ENCODE results near the gene TAMALIN. TPM values are rescaled to one million over a fixed set of nuclear protein-coding genes. Genes with fewer than 3 reads are reported as not detected.
A peak's percentile ranks its signal among the peaks of the same experiment; 100 is the strongest.

TAMALIN gene
- total RNA-seq, 1 donor from 2014 or later = 11.1 TPM

DNA sequence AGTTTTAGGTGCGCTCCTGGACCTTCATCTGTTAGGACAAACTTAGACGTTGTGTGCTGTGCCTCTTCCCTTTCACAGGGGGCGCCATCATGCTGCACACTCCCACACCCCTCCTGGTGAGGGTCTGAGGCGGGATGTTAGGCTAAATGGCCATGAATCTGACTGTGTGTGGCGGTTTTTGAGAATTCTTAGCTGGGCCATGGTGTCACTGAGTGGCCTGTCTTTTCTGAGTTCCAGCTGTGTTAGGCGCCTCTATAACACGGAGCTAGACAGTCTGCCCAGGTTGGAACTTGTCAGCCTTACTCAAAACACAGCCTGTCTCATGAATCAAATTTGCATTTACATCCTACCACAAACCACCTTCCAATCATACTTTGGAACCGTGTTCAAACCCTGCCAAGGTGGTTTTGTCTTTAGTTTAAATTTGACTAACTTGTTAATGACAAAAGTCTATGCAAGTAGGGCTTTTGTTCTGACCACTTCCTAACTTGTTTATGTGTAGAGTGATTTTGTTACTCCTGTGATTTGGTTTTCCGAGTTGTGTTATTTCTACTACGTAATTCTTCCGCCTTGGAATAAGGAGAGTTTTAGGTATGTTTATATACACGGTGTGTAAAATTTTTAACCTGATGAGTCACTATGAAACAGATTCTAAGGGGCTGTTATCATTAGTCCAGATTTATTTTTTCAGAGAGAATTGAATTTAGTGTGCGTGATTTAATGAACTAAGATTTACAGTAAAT lies 35.7 kb upstream of the TAMALIN start:
- peak; percentile 77 for TF ChIP-seq CTCF (IDR thresholded peaks at IDR 0.05)
- H3K4me3 Mint-ChIP-seq (ENCODE audit: unreplicated experiment) = no peak overlapping the region
- H3K4me1 Mint-ChIP-seq (ENCODE audit: low read depth) = peaks cover 57% of the 10 kb centered on the region
- DNase-seq (ENCODE audit: low spot score) = no peak
- peak overlapping the region; percentile 79 for H3K27ac Mint-ChIP-seq (ENCODE audit: unreplicated experiment)
- H3K36me3 Mint-ChIP-seq (ENCODE audit: low read depth) = peaks cover 6% of the 10 kb centered on the region
- no peaks in the 10 kb centered on the region for H3K9me3 Mint-ChIP-seq (ENCODE audit: low read depth)
- H3K27me3 Mint-ChIP-seq (ENCODE audit: low read depth) = no peaks in the 10 kb centered on the region

- peak overlapping the region; percentile 79 for H3K27ac Mint-ChIP-seq (ENCODE audit: unreplicated experiment)
- H3K4me3 Mint-ChIP-seq (ENCODE audit: unreplicated experiment) = no peak overlapping the region
- DNase-seq (ENCODE audit: low spot score) = no peak
- TF ChIP-seq CTCF (IDR thresholded peaks at IDR 0.05) = no peak
- H3K36me3 Mint-ChIP-seq (ENCODE audit: low read depth) = peaks cover 14% of the 10 kb centered on the region
- H3K9me3 Mint-ChIP-seq (ENCODE audit: low read depth) = no peaks in the 10 kb centered on the region
- H3K4me1 Mint-ChIP-seq (ENCODE audit: low read depth) = peaks cover 63% of the 10 kb centered on the region
- no peaks in the 10 kb centered on the region for H3K27me3 Mint-ChIP-seq (ENCODE audit: low read depth)
These were observed 34.9 kb upstream of the TAMALIN start for GRCh38 chr12:51971679-51972421.

- Mint-ChIP-seq H3K27me3 (ENCODE audit: low read depth) (no peaks in the 10 kb centered on the region), H3K27ac (ENCODE audit: unreplicated experiment) (no peak overlapping the region), H3K36me3 (ENCODE audit: low read depth) (peaks cover 15% of the 10 kb centered on the region), H3K9me3 (ENCODE audit: low read depth) (no peaks in the 10 kb centered on the region), H3K4me1 (ENCODE audit: low read depth) (peaks cover 65% of the 10 kb centered on the region), H3K4me3 (ENCODE audit: unreplicated experiment) (no peak overlapping the region)
- TF ChIP-seq CTCF (IDR thresholded peaks at IDR 0.05) = no peak
- DNase-seq (ENCODE audit: low spot score) = no peak
These were observed 34.3 kb upstream of the TAMALIN start for GRCh38 chr12:51972422-51972812.

- Mint-ChIP-seq H3K27ac (ENCODE audit: unreplicated experiment) (peak overlapping the region; percentile 5), H3K9me3 (ENCODE audit: low read depth) (no peaks in the 10 kb centered on the region), H3K4me3 (ENCODE audit: unreplicated experiment) (no peak overlapping the region), H3K4me1 (ENCODE audit: low read depth) (peaks cover 65% of the 10 kb centered on the region), H3K36me3 (ENCODE audit: low read depth) (peaks cover 15% of the 10 kb centered on the region), H3K27me3 (ENCODE audit: low read depth) (no peaks in the 10 kb centered on the region)
- no peak for DNase-seq (ENCODE audit: low spot score)
- TF ChIP-seq CTCF (IDR thresholded peaks at IDR 0.05) = no peak
These were observed 33.9 kb upstream of the TAMALIN start for GRCh38 chr12:51972849-51973273.

- H3K4me3 Mint-ChIP-seq (ENCODE audit: unreplicated experiment) = no peak overlapping the region
- no peak for DNase-seq (ENCODE audit: low spot score)
- no peaks in the 10 kb centered on the region for H3K9me3 Mint-ChIP-seq (ENCODE audit: low read depth)
- no peaks in the 10 kb centered on the region for H3K27me3 Mint-ChIP-seq (ENCODE audit: low read depth)
- H3K4me1 Mint-ChIP-seq (ENCODE audit: low read depth) = peaks cover 65% of the 10 kb centered on the region
- no peak for TF ChIP-seq CTCF (IDR thresholded peaks at IDR 0.05)
- H3K36me3 Mint-ChIP-seq (ENCODE audit: low read depth) = peaks cover 15% of the 10 kb centered on the region
- peak overlapping the region; percentile 57 for H3K27ac Mint-ChIP-seq (ENCODE audit: unreplicated experiment)
These were observed 33.2 kb upstream of the TAMALIN start for GRCh38 chr12:51973560-51973959.

Measured in chondrocyte (in vitro differentiated cells).